Hepatocyte (in vitro differentiated cells): Measurements from ENCODE around the gene LRRC14B.

ENCODE experiments used
- EZH2 ChIP-seq: fragments of 200-600 bp; sonication (generic); IDR thresholded peaks from 2 replicates; pipeline ENCODE4 v1.6.1; 2016; ENCODE audit warnings: antibody characterized with exemption, mild to moderate bottlenecking, borderline replicate concordance
- EZH2phosphoT487 ChIP-seq: fragments of 200-600 bp; sonication (generic); IDR thresholded peaks from one replicate; pipeline ENCODE4 v1.6.1; 2018; ENCODE audit warnings: antibody characterized with exemption, mild to moderate bottlenecking, low read depth, moderate library complexity; ENCODE audit not compliant: unreplicated experiment, severe bottlenecking
- TF ChIP-seq, protein P1 (sequence below): fragments of 200-600 bp; sonication (generic); IDR thresholded peaks from 2 replicates; pipeline ENCODE4 v1.5.1; 2016; ENCODE audit warnings: antibody characterized with exemption, mild to moderate bottlenecking; ENCODE audit not compliant: poor library complexity

DNA sequence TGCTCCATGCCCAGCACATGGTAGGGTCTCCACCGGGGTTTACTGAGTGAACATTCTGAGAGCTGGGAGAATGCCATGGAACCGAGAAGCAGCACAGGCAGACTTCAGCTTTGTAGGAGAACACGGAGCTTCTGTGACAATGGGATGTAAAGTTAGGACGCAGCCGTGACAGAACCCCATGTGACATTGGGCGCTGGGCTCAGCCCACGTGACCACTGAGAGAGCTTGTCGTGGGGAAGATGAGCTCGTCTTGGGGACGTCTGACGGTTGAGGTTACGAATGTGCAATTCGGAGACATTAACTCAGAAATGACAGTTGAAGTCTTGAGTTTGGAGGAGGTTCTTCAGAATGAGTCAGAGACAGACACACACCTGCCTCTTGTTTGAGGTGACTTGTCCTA is 40.4 kb downstream of the LRRC14B start:
- TF ChIP-seq, protein P1, sequence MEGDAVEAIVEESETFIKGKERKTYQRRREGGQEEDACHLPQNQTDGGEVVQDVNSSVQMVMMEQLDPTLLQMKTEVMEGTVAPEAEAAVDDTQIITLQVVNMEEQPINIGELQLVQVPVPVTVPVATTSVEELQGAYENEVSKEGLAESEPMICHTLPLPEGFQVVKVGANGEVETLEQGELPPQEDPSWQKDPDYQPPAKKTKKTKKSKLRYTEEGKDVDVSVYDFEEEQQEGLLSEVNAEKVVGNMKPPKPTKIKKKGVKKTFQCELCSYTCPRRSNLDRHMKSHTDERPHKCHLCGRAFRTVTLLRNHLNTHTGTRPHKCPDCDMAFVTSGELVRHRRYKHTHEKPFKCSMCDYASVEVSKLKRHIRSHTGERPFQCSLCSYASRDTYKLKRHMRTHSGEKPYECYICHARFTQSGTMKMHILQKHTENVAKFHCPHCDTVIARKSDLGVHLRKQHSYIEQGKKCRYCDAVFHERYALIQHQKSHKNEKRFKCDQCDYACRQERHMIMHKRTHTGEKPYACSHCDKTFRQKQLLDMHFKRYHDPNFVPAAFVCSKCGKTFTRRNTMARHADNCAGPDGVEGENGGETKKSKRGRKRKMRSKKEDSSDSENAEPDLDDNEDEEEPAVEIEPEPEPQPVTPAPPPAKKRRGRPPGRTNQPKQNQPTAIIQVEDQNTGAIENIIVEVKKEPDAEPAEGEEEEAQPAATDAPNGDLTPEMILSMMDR, result no peak
- TF ChIP-seq EZH2phosphoT487 (no peak), EZH2 (no peak)
